ENCODE measurements around the gene CALD1. TPM values are rescaled to one million over a fixed set of nuclear protein-coding genes. Genes with fewer than 3 reads are reported as not detected.
A peak's percentile ranks its signal among the peaks of the same experiment; 100 is the strongest.

CALD1 gene
- total RNA-seq, 3 donors from 2014 or later = 252 to 335 (median 266) TPM

GRCh38 chr7:134842886-134843430, 63.5 kb downstream of the CALD1 start:
- Histone ChIP-seq H3K27me3 (no peaks in the 10 kb centered on the region), H3K36me3 (no peaks in the 10 kb centered on the region), H3K4me3 (no peak overlapping the region), H3K4me1 (no peaks in the 10 kb centered on the region), H3K27ac (peak overlapping the region; percentile 25 to 56), H3K9me3 (no peaks in the 10 kb centered on the region)
- TF ChIP-seq POLR2AphosphoS5 (IDR thresholded peaks at IDR 0.05) (no peak), POLR2A (IDR thresholded peaks at IDR 0.05) (no peak)
- TF ChIP-seq, protein P1, sequence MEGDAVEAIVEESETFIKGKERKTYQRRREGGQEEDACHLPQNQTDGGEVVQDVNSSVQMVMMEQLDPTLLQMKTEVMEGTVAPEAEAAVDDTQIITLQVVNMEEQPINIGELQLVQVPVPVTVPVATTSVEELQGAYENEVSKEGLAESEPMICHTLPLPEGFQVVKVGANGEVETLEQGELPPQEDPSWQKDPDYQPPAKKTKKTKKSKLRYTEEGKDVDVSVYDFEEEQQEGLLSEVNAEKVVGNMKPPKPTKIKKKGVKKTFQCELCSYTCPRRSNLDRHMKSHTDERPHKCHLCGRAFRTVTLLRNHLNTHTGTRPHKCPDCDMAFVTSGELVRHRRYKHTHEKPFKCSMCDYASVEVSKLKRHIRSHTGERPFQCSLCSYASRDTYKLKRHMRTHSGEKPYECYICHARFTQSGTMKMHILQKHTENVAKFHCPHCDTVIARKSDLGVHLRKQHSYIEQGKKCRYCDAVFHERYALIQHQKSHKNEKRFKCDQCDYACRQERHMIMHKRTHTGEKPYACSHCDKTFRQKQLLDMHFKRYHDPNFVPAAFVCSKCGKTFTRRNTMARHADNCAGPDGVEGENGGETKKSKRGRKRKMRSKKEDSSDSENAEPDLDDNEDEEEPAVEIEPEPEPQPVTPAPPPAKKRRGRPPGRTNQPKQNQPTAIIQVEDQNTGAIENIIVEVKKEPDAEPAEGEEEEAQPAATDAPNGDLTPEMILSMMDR (IDR thresholded peaks at IDR 0.05) = no peak
- intact Hi-C loops (cut with DNase I; ENCODE audit: low total_unique reads) = no loop called here
- no peak for DNase-seq (ENCODE audit: low spot score in 2 of 2)

DNA sequence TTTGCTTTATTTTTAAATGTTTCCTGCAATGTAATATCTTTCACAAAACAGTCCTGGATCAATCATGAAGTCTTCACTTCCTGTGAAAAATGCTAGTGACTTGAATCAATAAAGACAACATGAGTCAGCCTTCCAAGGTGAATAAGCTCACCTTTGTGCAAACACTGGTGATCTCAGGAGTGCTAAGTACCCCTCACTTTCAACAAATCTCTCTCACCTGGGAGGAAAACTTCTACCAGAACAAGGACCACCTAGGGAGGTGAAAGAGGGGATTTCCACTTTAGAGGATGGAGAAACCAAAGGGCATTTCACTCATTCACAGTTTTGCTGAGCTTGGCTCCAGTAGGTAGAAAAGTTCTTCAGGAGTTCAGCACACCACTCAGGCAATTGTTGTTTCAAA, 64.8 kb downstream of the CALD1 start:
- no peak for TF ChIP-seq POLR2AphosphoS5 (IDR thresholded peaks at IDR 0.05)
- TF ChIP-seq, protein P1 (IDR thresholded peaks at IDR 0.05) = no peak
- TF ChIP-seq POLR2A (IDR thresholded peaks at IDR 0.05) = no peak
- H3K9me3 ChIP-seq = no peaks in the 10 kb centered on the region
- H3K4me1 ChIP-seq = no peaks in the 10 kb centered on the region
- no peaks in the 10 kb centered on the region for H3K36me3 ChIP-seq
- no peak overlapping the region for H3K27ac ChIP-seq
- no peak for DNase-seq (ENCODE audit: low spot score in 2 of 2)
- H3K4me3 ChIP-seq = no peak overlapping the region
- intact Hi-C loops (cut with DNase I; ENCODE audit: low total_unique reads) = no loop called here
- H3K27me3 ChIP-seq = no peaks in the 10 kb centered on the region

- H3K27ac ChIP-seq = no peak overlapping the region
- no peak for DNase-seq (ENCODE audit: low spot score in 2 of 2)
- H3K36me3 ChIP-seq = no peaks in the 10 kb centered on the region
- H3K27me3 ChIP-seq = no peaks in the 10 kb centered on the region
- no peaks in the 10 kb centered on the region for H3K4me1 ChIP-seq
- no peak overlapping the region for H3K4me3 ChIP-seq
- TF ChIP-seq POLR2A (IDR thresholded peaks at IDR 0.05) (no peak), POLR2AphosphoS5 (IDR thresholded peaks at IDR 0.05) (no peak)
- TF ChIP-seq, protein P1 (IDR thresholded peaks at IDR 0.05) = no peak
- intact Hi-C loops (cut with DNase I; ENCODE audit: low total_unique reads) = no loop called here
- no peaks in the 10 kb centered on the region for H3K9me3 ChIP-seq
These were observed 66.0 kb downstream of the CALD1 start for GRCh38 chr7:134845461-134845860.

GRCh38 chr7:134847851-134848588, 68.6 kb downstream of the CALD1 start:
- H3K9me3 ChIP-seq = no peaks in the 10 kb centered on the region
- intact Hi-C loops (cut with DNase I; ENCODE audit: low total_unique reads) = no loop called here
- TF ChIP-seq POLR2A (IDR thresholded peaks at IDR 0.05) (no peak), POLR2AphosphoS5 (IDR thresholded peaks at IDR 0.05) (no peak)
- TF ChIP-seq, protein P1 (IDR thresholded peaks at IDR 0.05) = no peak
- DNase-seq (ENCODE audit: low spot score in 2 of 2) = no peak
- no peaks in the 10 kb centered on the region for H3K4me1 ChIP-seq
- peak overlapping the region; percentile 18 to 35 for H3K27ac ChIP-seq
- H3K36me3 ChIP-seq = no peaks in the 10 kb centered on the region
- H3K4me3 ChIP-seq = no peak overlapping the region
- no peaks in the 10 kb centered on the region for H3K27me3 ChIP-seq

DNA sequence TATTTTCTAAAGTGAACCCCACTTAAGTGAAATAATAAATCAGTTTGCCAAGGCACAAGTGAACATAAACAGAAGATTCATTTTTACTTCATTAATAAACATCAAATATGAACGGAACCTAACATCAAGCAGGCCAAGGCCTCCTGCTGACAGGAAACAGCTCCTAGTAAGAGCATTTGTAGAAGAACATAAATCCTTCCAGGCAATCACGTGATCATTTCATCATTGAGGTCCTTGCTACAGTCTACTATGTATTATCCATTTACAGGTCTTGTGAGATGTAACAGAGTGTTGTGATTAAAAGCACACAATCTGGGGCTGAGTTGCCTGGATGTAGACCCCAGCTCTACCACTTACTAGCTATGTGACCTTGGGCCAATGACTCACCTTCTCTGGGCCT, 70.6 kb downstream of the CALD1 start:
- peaks cover 0 to 4% of the 10 kb centered on the region in 2 donors for H3K4me1 ChIP-seq
- DNase-seq (ENCODE audit: low spot score in 2 of 2) = no peak
- TF ChIP-seq, protein P1 (IDR thresholded peaks at IDR 0.05) = no peak
- TF ChIP-seq POLR2AphosphoS5 (IDR thresholded peaks at IDR 0.05) (no peak), POLR2A (IDR thresholded peaks at IDR 0.05) (no peak)
- H3K9me3 ChIP-seq = no peaks in the 10 kb centered on the region
- intact Hi-C loops (cut with DNase I; ENCODE audit: low total_unique reads) = no loop called here
- H3K27me3 ChIP-seq = no peaks in the 10 kb centered on the region
- no peak overlapping the region for H3K4me3 ChIP-seq
- no peaks in the 10 kb centered on the region for H3K36me3 ChIP-seq
- H3K27ac ChIP-seq = no peak overlapping the region
